Measurements from ENCODE around the gene TBATA.
A peak's percentile ranks its signal among the peaks of the same experiment; 100 is the strongest.

TBATA gene

GRCh38 chr10:70780772-70781171, 4.4 kb downstream of the TBATA start:
- no peak for DNase-seq (ENCODE audit: low read depth)
- TF ChIP-seq CTCF (IDR thresholded peaks at IDR 0.05; ENCODE audit: insufficient read depth, low read depth, low read length, missing control alignments) = no peak
- no peak overlapping the region for H3K4me3 ChIP-seq (ENCODE audit: low read length)

DNA sequence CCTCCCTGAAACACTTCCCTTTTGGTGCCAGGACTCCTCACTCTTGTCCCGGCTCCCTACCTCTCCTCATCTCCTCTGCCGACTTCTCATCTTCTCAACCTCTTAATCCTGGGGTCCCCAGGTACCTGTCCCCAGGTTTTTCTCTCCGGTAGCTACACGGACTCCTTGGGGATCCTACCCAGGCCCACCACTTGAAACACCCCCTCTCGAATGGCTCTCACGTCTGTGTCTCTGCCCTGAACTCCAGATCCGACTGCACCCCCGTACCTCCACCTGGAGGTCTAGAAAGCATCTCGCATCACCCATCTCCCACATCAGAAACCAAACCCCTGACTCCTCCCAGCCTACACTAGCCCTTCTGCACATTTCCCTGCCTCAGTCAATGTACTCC, 4.8 kb downstream of the TBATA start:
- no peak for TF ChIP-seq CTCF (IDR thresholded peaks at IDR 0.05; ENCODE audit: insufficient read depth, low read depth, low read length, missing control alignments)
- H3K4me3 ChIP-seq (ENCODE audit: low read length) = no peak overlapping the region
- DNase-seq (ENCODE audit: low read depth) = no peak

- H3K4me3 ChIP-seq (ENCODE audit: low read length) = no peak overlapping the region
- no peak for TF ChIP-seq CTCF (IDR thresholded peaks at IDR 0.05; ENCODE audit: insufficient read depth, low read depth, low read length, missing control alignments)
- DNase-seq (ENCODE audit: low read depth) = peak; percentile 29
Measured at GRCh38 chr10:70779511-70780369, 5.4 kb downstream of the TBATA start.

DNA sequence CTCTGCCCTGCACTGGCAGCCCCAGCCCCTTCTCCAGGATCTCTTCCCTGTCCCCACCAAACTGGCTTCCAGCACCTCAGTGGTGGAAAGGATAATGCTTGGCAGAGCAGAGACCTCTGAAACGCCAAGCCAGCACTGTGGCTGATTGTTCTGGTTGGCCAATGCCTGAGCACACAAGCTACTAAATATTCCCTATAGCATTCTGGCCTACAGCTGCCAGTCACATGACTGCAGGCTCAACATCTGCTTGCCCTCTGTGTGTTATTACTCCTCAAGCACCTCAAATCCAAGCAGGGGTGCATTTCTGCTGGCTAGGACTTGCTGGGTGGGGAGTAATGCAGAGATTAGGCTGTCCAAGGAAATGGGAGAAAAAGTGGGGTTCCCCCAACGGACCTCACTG, 6.1 kb downstream of the TBATA start:
- TF ChIP-seq CTCF (IDR thresholded peaks at IDR 0.05; ENCODE audit: insufficient read depth, low read depth, low read length, missing control alignments) = no peak
- no peak for DNase-seq (ENCODE audit: low read depth)

GRCh38 chr10:70778267-70778924, 6.8 kb downstream of the TBATA start:
- no peak for TF ChIP-seq CTCF (IDR thresholded peaks at IDR 0.05; ENCODE audit: insufficient read depth, low read depth, low read length, missing control alignments)
- H3K4me3 ChIP-seq (ENCODE audit: low read length) = no peak overlapping the region
- DNase-seq (ENCODE audit: low read depth) = no peak

More for the DNA sequence above, 6.1 kb downstream of the TBATA start:
- no peak overlapping the region for H3K4me3 ChIP-seq (ENCODE audit: low read length)

DNA sequence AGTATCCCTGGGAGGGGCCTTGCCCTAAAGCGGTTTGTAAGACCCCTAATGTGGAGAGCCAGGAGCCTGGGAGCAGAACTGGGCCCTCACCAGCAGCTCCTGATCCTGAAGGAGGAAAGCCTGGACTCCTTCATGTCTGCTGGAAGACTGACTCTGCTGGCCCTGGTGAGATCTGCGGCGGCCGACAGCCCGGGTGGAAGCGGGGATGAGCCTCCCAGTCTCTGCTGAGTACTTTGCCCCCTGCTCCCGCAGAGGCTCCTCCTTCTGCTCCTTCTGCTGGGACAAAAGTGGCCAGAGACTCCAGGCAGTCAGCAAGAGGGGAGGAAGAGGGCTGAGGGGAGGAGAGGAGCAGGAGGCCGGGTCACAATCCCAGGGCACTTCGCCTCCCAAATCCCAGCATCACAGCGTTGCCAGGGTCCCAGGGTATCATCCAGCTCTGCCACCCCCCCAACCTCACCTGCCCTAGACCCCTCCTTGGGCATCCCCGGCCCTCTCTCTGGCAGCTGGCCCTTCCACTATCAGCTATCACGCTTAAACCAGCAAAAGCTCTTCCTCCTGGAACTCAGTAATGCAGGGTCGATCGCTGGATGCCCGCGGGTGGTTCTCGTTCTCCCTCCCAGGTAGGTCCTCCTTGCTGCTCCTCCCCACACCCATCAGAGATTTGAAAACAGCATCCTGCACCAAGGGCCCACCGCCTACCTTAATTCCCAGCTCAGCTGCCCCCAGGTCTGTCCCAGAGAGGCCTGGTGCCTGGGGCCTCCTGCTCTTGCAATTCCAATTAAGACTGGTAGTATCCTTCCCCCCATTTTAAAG, 7.9 kb downstream of the TBATA start:
- no peak for DNase-seq (ENCODE audit: low read depth)
- no peak for TF ChIP-seq CTCF (IDR thresholded peaks at IDR 0.05; ENCODE audit: insufficient read depth, low read depth, low read length, missing control alignments)
- H3K4me3 ChIP-seq (ENCODE audit: low read length) = no peak overlapping the region

Measured in epithelial cell of esophagus (primary cell).